Stimulated activated CD8-positive, alpha-beta memory T cell treated with anti-CD3 and anti-CD28 coated beads, Interleukin-12 subunit alpha, Interleukin-12 subunit beta, amount 100 ng/mL, for 4 hours (primary cell): ENCODE measurements around the gene RANBP3.
"Not testable (repeated sequence)": the region's sequence is repeated elsewhere in the genome, so short reads cannot be mapped to it uniquely, and the experiment has no call there.

Experiments
- DNase-seq: peaks from one replicate; pipeline ENCODE4 v3.0.0-alpha.2; 2020; ENCODE audit warnings: low read depth

RANBP3 gene

DNA sequence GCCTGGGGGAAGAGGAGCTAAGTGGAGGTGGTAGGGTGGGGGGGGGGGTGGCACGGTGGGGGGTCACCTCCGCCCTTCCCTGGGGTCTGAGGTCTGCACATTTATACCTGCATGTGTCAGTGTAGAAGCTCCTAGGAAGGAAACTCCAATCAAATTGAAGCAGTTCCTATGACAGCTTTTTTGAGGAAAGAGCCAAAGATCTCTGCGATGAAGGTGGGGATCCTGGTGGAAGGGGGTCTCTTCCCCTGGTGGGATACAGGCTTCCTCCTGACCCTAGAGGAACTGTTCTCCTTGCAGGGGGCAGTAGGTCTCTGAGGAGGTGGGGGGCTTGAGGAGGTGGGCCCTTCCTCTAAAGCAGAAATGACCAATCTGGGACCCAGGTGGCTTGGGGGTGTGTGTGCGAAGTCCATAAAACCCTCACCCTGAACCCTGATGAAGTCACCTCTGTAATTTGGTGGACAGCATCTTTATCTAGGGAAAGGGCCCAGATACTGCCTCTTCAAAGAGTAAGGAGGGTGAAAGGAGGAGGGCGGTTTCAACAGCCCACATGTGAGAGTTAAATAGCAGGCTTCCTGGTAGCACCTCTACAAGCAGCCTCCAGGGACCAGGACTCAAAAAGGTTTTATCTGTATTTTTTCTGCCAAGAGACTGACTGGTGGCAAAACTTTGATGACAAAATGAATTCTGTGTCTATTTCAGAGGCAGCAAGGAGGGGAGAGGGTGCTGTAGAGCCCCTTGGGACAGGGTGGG, 12.9 kb downstream of the RANBP3 start:
- no peak for DNase-seq

- DNase-seq: no peak
These were observed 14.1 kb downstream of the RANBP3 start for GRCh38 chr19:5963855-5964254.

DNA sequence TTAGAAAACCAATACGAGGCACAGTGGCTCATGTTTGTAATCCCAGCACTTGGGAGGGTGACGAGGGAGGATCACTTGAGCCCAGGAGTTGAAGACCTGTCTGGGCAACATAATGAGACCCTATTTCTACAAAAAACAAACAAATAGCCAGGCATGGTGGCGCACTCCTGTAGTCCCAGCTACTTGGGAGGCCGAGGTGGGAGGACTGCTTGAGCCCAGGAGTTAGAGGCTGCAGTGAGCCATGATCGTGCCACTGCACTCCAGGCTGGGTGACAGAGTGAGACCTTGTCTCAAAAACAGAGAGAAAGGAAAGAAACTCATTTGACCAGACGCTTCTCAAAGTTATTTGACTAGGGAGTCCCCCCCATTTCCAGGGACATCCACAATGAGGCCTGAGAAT, 14.7 kb downstream of the RANBP3 start:
- DNase-seq: not testable (repeated sequence)

DNA sequence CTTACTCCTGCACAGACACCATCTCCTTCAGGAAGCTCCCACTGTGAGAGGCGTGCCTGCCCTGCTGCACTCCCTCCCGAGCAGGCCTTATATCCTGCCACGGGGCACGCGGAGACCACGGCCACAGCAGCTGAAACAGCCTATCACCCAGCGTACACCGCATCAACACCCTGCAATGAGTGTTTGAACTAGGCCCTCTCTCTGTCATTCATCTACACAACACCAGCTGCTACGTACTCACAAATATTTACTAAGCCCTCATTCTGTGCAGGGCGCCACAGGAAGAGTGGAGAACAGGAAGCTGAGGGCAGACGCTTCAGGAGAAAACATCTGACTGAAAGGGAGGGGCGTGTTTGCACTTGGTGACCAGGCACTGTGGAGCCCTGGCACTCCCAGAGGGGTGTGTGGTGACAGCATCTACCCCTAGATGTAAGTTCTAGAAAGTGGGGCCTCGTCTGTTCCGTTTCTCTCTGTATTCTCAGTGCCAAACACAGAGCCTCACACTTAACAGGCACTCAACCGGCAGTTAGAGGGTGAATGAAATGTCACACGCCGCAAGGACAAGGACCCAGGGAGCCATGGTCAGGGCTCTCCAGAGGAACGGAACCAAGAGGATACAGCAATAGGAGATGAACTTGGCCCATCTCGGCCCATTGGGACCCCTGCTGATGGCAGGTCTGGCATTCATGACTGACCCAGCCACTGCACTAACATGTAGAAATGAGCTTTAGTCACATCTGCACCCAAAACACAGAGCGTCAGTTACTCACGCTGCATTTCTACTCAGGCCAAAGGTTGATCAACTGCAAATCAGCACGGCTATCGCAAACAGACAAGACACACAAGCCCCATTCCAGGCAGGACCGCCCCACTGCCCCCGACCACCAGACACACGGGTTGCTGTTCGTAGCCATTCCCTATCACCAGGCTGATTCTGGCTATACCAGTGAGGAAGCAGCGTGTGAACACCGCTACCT, 15.7 kb downstream of the RANBP3 start:
- DNase-seq: no peak

DNA sequence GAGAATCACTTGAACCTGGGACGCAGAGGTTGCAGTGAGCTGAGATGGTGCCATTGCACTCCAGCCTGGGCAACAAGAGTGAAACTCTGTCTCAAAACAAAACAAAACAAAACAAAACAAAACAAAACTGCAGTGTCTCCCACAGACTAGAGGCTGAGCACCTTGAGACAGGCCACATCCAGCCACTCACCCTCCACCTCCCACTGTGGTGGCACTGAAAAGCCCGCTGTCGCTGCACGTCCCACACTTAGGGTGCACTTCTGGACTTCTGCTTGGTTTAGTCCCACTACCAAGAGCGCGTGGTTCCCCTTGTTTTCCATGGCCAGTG, 16.3 kb downstream of the RANBP3 start:
- DNase-seq: not testable (repeated sequence)

DNA sequence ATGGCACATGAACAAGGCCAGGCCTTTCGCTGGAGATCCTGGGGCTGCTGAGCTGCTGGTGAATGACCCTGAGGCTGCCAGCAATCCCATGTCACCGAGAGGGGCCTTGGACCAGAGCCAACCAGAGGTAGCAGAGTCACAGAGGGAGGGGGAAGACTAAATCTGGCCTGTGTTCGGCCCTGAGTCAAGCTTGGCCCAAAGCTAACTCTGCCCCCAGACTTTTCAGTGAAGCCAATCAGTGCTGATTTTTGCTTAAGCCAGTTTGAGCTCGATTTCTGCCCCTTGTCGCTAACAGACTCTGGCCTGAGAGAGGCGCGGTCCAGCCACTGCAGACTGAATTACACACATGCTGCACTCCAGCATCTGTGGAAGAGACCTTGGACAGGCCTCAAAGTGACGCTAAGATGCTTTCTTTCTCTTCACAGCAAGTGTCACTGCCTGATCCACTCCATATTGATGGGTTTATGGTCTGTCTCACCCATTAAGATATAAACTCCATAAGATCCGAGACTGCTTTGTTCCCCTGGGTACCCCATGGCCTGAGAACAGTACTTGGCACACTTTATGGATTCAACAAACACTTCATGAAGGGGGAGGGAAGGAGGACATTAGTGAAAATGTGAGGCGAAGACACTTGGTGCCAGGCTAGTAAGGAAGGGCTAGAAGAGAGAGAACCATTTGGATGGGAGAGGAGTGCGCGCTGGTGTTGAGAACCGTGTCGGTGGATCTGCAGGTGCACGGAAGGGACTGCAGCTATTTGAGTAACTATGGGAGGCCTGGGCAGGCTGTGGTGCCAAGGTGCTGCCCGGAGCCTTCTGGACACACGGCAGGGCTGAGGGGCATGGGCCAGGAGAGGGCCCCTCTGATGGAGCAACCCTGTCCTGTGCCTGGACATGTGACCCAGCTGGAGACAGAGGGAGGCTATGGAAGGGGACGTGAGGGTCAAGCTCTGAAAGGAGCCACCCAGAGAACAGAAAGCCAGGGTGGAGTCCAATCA, 17.6 kb downstream of the RANBP3 start:
- no peak for DNase-seq

GRCh38 chr19:5959260-5960004, 18.5 kb downstream of the RANBP3 start:
- no peak for DNase-seq

GRCh38 chr19:5958851-5959122, 19.2 kb downstream of the RANBP3 start:
- no peak for DNase-seq

- no peak for DNase-seq
These were observed 19.7 kb downstream of the RANBP3 start for GRCh38 chr19:5958074-5958850.

DNA sequence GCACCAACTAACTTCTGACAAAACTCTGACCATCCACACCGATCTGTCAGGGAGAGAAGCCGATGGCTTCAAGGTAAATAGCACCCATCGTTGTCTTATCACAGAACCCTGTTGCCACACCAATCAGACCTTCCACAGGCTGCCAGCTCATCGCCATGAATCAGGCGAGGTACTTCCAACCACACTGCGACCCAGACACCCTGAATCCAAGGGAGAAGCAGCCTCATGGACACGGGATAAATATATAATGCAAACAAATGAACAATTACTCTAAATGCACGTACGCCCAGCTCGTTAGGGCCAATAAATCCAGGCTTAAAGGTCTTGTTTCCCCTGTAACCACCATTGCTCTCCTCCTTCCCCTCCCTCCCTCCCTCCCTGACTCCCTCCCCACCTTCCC, 20.8 kb downstream of the RANBP3 start:
- no peak for DNase-seq

DNA sequence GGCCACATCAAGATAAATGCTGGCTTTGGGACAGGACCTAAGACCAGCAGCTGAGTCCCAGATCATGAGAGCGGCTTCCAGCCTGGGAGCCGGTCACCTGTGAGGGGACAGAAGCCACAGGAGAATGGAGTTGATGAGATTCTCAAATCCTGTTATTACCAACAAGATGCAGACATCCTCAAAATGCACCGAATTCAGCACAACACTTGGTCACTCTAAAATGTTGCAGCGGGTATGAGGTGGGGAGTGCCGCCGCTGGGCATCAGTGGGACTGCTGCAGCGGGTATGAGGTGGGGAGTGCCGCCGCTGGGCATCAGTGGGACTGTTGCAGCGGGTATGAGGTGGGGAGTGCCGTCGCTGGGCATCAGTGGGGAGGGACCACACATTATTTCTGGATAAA, 21.2 kb downstream of the RANBP3 start:
- no peak for DNase-seq

GRCh38 chr19:5956323-5956722, 21.6 kb downstream of the RANBP3 start:
- DNase-seq: no peak

DNA sequence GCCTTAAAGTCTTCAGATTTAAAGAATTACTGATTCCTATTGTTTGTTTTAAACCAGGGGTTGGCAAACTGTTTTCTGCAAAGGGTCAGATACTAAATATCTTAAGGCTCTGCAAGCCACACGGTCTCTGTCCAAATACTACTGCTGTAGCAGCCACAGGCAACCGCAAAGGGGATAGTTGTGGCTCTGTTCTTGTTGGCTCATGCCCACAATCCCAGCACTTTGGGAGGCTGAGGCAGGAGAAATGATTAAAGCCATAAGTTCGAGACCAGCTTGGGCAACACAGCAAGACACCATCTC, 22.4 kb downstream of the RANBP3 start:
- no peak for DNase-seq

DNA sequence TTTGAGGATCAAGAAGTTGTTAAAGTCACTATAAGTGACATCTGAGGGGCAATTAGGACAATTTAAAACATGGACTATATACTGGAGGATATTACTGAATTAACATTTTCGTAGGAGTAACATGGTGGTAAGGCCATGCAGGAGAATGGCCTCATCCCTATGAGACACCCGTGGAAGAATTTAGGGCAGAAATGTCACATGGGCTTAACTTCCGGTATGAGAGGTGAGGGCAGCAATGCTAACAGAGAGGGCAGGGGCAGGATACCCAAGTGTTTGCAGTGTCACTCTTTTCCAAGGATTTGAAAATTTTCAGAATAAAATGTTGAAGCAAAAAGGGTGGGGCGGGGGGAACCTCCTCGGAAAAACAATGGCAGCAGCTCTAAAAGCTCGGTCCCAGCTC, 23.6 kb downstream of the RANBP3 start:
- no peak for DNase-seq

DNA sequence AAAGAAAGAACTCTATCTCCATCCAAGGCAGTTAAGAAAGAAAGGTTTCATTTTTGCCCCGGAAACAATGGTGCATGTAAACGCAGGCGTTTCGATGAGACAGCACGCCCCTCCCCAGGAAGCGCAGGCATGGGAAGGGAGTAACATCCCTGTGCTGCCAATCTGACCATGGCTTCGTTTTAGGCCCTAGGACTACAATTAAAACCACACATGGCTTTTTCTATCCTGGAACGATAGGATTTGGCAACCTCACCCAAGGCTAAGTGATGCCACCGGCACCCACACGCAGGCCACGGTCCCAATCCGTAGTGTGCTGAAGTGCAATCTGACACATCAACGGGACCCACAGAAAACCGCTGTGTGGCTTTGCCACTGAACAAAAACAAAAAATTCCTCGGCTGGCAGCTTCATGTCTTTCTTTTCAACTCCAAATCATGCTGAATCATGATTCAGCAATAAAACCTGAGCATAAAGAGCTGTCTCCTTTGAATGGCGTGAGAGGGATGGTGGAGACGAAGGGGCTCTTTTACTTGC, 24.2 kb downstream of the RANBP3 start:
- no peak for DNase-seq

GRCh38 chr19:5953030-5953589, 24.8 kb downstream of the RANBP3 start:
- DNase-seq: no peak

GRCh38 chr19:5952193-5953029, 25.5 kb downstream of the RANBP3 start:
- no peak for DNase-seq

DNA sequence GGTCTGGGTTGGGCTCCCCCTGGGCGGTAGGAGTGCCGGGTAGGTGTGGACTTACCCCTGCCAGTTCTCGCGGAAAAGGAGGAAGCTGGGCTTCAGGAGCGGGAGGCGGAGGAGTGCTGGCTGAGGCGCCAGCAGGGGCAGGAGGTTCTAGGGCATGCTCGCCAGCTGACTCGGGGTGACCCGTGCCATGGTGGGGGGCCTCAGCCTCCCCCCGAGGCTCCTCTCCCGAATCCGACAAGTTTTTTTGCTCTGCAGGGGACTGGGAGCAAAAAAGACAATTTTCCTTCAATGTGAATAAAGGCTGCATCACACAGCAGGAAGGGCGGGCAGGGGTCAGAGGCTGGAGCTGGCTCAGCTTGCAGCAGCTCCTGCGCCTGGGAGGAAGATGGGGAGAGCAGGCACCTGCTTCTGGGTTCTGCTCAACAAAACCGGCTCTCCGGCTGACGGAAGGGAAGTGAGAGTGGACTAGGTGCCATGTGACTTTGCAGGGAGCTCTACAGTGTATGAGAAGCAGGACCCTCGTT, 26.5 kb downstream of the RANBP3 start:
- DNase-seq: no peak

GRCh38 chr19:5950741-5951140, 27.2 kb downstream of the RANBP3 start:
- no peak for DNase-seq
